K562 (cell line): Measurements from ENCODE around the gene GLYAT. TPM values are rescaled to one million over a fixed set of nuclear protein-coding genes. Genes with fewer than 3 reads are reported as not detected.

Source experiments
- ATAC-seq: fragments of 200-7000 bp; cut with Tn5 transposase; 3 replicates; pipeline ENCODE4 v1.9.1; 2020; ENCODE audit warnings: moderate library complexity
- BruUV-seq: library from RNA; stranded (reverse); fragments of 400-500 nt; replicated peaks from 2 replicates; lab custom pipeline; 2021; lab: Mats Ljungman, UMichigan
- CTCF ChIA-PET: fragments of 300-600 bp; formaldehyde crosslinking; extraction: SDS; loops from one replicate; lab custom pipeline; 2021; ENCODE audit warnings: low intra/inter-chr PET ratio; lab: Yijun Ruan, JAX
- POLR2A ChIA-PET: fragments of 300-600, 350-650 bp; sonication (Branson Sonifier 250); formaldehyde crosslinking; extraction: SDS; loops from one replicate; lab custom pipeline; 2021; ENCODE audit warnings: antibody characterized with exemption, inconsistent platforms; lab: Yijun Ruan, JAX
- DNase-seq, 4 experiments: peaks; one replicate each; pipeline versions ENCODE4 v3.0.0 to v3.0.0-alpha.2; 2011 to 2018; ENCODE audit warnings: low spot score in 3 of 4, mixed read lengths in 3 of 4; ENCODE audit errors: extremely low read depth in 1 of 4
- FAIRE-seq: peaks from 2 replicates; lab custom pipeline; 2011; peaks lifted over from hg19 to GRCh38; lab: Jason Lieb, UNC
- H2AFZ ChIP-seq: 2 replicates; pipeline ENCODE4 v1.6.0; 2011; ENCODE audit warnings: low read depth, low read length, control low read depth, inconsistent platforms
- H3K27ac ChIP-seq: fragments of 200-600 bp; 3 replicates; pipeline ENCODE4 v1.8.0; 2011; ENCODE audit warnings: low read depth, mild to moderate bottlenecking, control low read depth, inconsistent platforms, low read length, moderate library complexity, mixed read lengths; ENCODE audit errors: extremely low read depth
- H3K27me3 ChIP-seq, 2 experiments: fragments of 300-600 bp in 1 of 2; 2 replicates in 1 of 2; 3 replicates in 1 of 2; pipeline versions ENCODE4 v1.6.0 to v1.8.0; 2011; ENCODE audit warnings: inconsistent platforms in 2 of 2, low read length in 2 of 2, mild to moderate bottlenecking in 1 of 2, mixed read lengths in 1 of 2, moderate library complexity in 1 of 2; ENCODE audit not compliant: control insufficient read depth in 2 of 2, insufficient read depth in 2 of 2
- H3K36me3 ChIP-seq: fragments of 300-600 bp; 3 replicates; pipeline ENCODE4 v1.8.0; 2011; ENCODE audit warnings: mild to moderate bottlenecking, low read length, inconsistent platforms; ENCODE audit not compliant: control insufficient read depth, insufficient read depth
- H3K4me1 ChIP-seq, 2 experiments: fragments of 200-600 bp in 1 of 2; replicated peaks in 1 of 2; 2 replicates in 1 of 2; 3 replicates in 1 of 2; pipeline versions ENCODE4 v1.5.1 to v1.8.0; 2011; ENCODE audit warnings: inconsistent platforms in 2 of 2, low read length in 2 of 2, mild to moderate bottlenecking in 1 of 2, mixed read lengths in 1 of 2, moderate library complexity in 1 of 2; ENCODE audit not compliant: control insufficient read depth in 2 of 2, insufficient read depth in 2 of 2
- H3K4me2 ChIP-seq: 2 replicates; pipeline ENCODE4 v1.6.1; 2011; ENCODE audit warnings: low read length, control low read depth, inconsistent platforms, mixed read lengths; ENCODE audit not compliant: insufficient read depth
- H3K4me3 ChIP-seq: fragments of 200-600 bp; sonication (generic), shearing (Covaris generic); 2 replicates; pipeline ENCODE4 v1.5.1; 2016; ENCODE audit warnings: control low read depth, inconsistent platforms
- H3K79me2 ChIP-seq: fragments of 200-600 bp; 3 replicates; pipeline ENCODE4 v1.8.0; 2011; ENCODE audit warnings: low read length, inconsistent platforms; ENCODE audit not compliant: control insufficient read depth, insufficient read depth
- H3K9ac ChIP-seq, 2 experiments: 2 replicates each; pipeline versions ENCODE4 v1.6.0 to v1.6.1; 2011; ENCODE audit warnings: low read depth in 2 of 2, low read length in 2 of 2, control low read depth in 1 of 2, inconsistent platforms in 1 of 2, mild to moderate bottlenecking in 1 of 2, mixed read lengths in 1 of 2; ENCODE audit not compliant: insufficient read depth in 1 of 2
- H3K9me1 ChIP-seq: one replicate; pipeline ENCODE4 v1.6.0; 2011; ENCODE audit warnings: inconsistent platforms, mild to moderate bottlenecking, low read length, moderate library complexity; ENCODE audit not compliant: control insufficient read depth, insufficient read depth
- H3K9me3 ChIP-seq: replicated peaks from 2 replicates; pipeline ENCODE4 v1.5.1; 2011; ENCODE audit warnings: low read depth, low read length, inconsistent platforms; ENCODE audit not compliant: control insufficient read depth, insufficient read depth
- H4K20me1 ChIP-seq: replicated peaks from 2 replicates; pipeline ENCODE4 v1.6.1; 2011; ENCODE audit warnings: low read length, inconsistent platforms, mixed read lengths; ENCODE audit not compliant: control insufficient read depth, insufficient read depth
- ATF2 ChIP-seq: sonication (generic); formaldehyde crosslinking; IDR thresholded peaks from 2 replicates; pipeline ENCODE4 v1.8.1; 2022; ENCODE audit warnings: missing genetic modification reagents
- CBX8 ChIP-seq: fragments of 200-600 bp; sonication (generic); IDR thresholded peaks from 2 replicates; pipeline ENCODE4 v1.6.1; 2012; ENCODE audit warnings: borderline replicate concordance, mixed run types, low read depth, mild to moderate bottlenecking, moderate library complexity, mixed read lengths, low read length, control low read depth, inconsistent platforms; ENCODE audit not compliant: poor library complexity, severe bottlenecking; ENCODE audit errors: extremely low read depth
- DDX20 ChIP-seq: fragments of 450-650 bp; IDR thresholded peaks from 2 replicates; pipeline ENCODE4 v1.6.1; 2016; ENCODE audit warnings: missing genetic modification characterization, low read depth, mild to moderate bottlenecking, missing compliant biosample characterization, moderate library complexity
- E2F3 ChIP-seq: fragments of 250-450 bp; sonication (Bioruptor Pico); IDR thresholded peaks from 2 replicates; pipeline ENCODE4 v1.4.0; 2020; ENCODE audit warnings: mild to moderate bottlenecking
- ETV6 ChIP-seq, 3 experiments: fragments of 150-350 bp in 1 of 3; sonication (generic) in 1 of 3; formaldehyde crosslinking in 1 of 3; IDR thresholded peaks; 2 replicates each; pipeline versions ENCODE4 v1.6.1 to v1.8.0; 2014 to 2022; ENCODE audit warnings: borderline replicate concordance in 2 of 3, low read depth in 2 of 3, antibody characterized with exemption in 1 of 3, low read length in 1 of 3, mild to moderate bottlenecking in 1 of 3, missing genetic modification reagents in 1 of 3
- GMEB1 ChIP-seq: fragments of 250-450 bp; sonication (Bioruptor Pico); IDR thresholded peaks from 2 replicates; pipeline ENCODE4 v1.4.0; 2020; ENCODE audit warnings: mild to moderate bottlenecking
- HDAC6 ChIP-seq: IDR thresholded peaks from 2 replicates; pipeline ENCODE4 v1.6.1; 2012; ENCODE audit warnings: low read depth, mild to moderate bottlenecking, control low read depth, inconsistent platforms, low read length, moderate library complexity
- MAFF ChIP-seq: IDR thresholded peaks from 2 replicates; pipeline ENCODE4 v1.6.1; 2012; ENCODE audit warnings: low read length, improper control_type of control experiment
- MBD2 ChIP-seq: sonication (generic); IDR thresholded peaks from 2 replicates; pipeline ENCODE4 v1.6.1; 2016; ENCODE audit warnings: low read depth, borderline replicate concordance
- NR2C2 ChIP-seq, 2 experiments: fragments of 200-800 bp in 1 of 2; sonication (Bioruptor generic) in 1 of 2; sonication (generic) in 1 of 2; formaldehyde crosslinking in 1 of 2; IDR thresholded peaks; 2 replicates each; pipeline versions ENCODE4 v1.6.1 to v1.8.0; 2016 to 2022; ENCODE audit warnings: mild to moderate bottlenecking in 1 of 2, missing compliant biosample characterization in 1 of 2, missing genetic modification characterization in 1 of 2, missing genetic modification reagents in 1 of 2
- POLR2B ChIP-seq: fragments of 450-650 bp; IDR thresholded peaks from 2 replicates; pipeline ENCODE4 v1.6.1; 2018; ENCODE audit warnings: low read depth; ENCODE audit not compliant: partially characterized antibody
- ZNF57 ChIP-seq: fragments of 450-650 bp; formaldehyde crosslinking; IDR thresholded peaks from 2 replicates; pipeline ENCODE4 v1.4.0; 2020; ENCODE audit warnings: mild to moderate bottlenecking, moderate library complexity
- WGBS: fragments of 100-300 bp; shearing (Covaris generic); methylation state at CpG from one replicate; pipeline ENCODE4 v1.1.6; 2016; ENCODE audit warnings: low coverage, mixed read lengths; ENCODE audit not compliant: insufficient coverage; ENCODE audit errors: missing lambda C conversion rate; 5-methylcytosine and 5-hydroxymethylcytosine counted together
- in situ Hi-C: fragments of 300-500 bp; cut with MboI; formaldehyde crosslinking; loops from 4 replicates; pipeline ENCODE4 v1.15.0; 2018; ENCODE audit warnings: inconsistent platforms, mixed read lengths
- intact Hi-C: fragments of 100-400 bp; cut with micrococcal nuclease; formaldehyde crosslinking; loops from 2 replicates; pipeline ENCODE4 v1.14.2; 2022
- polyA plus RNA-seq, 8 experiments: library from polyadenylated mRNA; depleted of rRNA in 4 of 8; stranded (reverse) in 5 of 8; unstranded in 3 of 8; fragments of >200 nt; fragmentation: Nextera tagmentation in 2 of 8; fragmentation: Illumina TruSeq in 1 of 8; extraction: Ambion mirVana in 2 of 8; extraction: Trizol in 1 of 8; gene quantifications; 2 replicates each; pipeline versions ENCODE4 v1.2.1 to v1.2.3, GENCODE V29; 2011 to 2014; ENCODE audit warnings: inconsistent platforms in 1 of 8, missing spikeins in 1 of 8
- total RNA-seq, 7 experiments: library from RNA; depleted of rRNA in 6 of 7; stranded (reverse); fragments of >200 nt in 6 of 7; fragmentation: Illumina TruSeq in 2 of 7; extraction: Trizol in 2 of 7; gene quantifications; 2 replicates each; pipeline versions ENCODE4 v1.2.1 to v1.2.3, GENCODE V29; 2011 to 2021; ENCODE audit warnings: low replicate concordance in 1 of 7

The GLYAT gene
- total and polyA plus RNA-seq, 9 of the 15 experiments (the other 6 are each of a cell fraction or from before 2014, with no cell fraction given), result not detected

- TF ChIP-seq ETV6 (IDR thresholded peaks at IDR 0.05; ENCODE audit: borderline replicate concordance in 1 of 2, low read depth in 2 of 2, low read length in 1 of 2) (no peak), ETV6 (CRISPR knock-in tag; IDR thresholded peaks at IDR 0.05; ENCODE audit: borderline replicate concordance) (no peak), CBX8 (no peak), MBD2 (peak; percentile 76; the same call in 1 of the 2 replicates), ZNF57 (CRISPR knock-in tag) (0 out of 2 replicates have a peak, but pooled peaks have one; percentile 72)
Measured at GRCh38 chr11:58770627-58771457, 39.1 kb upstream of the GLYAT start (continued).

- WGBS, result 0% methylated on average over 2 of the region's 2 CpGs
- peak; percentile 88 for FAIRE-seq
- intact Hi-C loops (loop anchor here (2.0 to 10.0 kb wide), 4 partner anchors 43 to 777 kb away; partner anchors contain the start of genes FAM111A, LPXN and ZFP91), in situ Hi-C loops (no loop called here)
- Histone ChIP-seq H3K36me3 (no peaks in the 10 kb centered on the region), H3K9me3 (no peaks in the 10 kb centered on the region), H2AFZ (peak overlapping the region; percentile 78), H3K4me3 (peak overlapping the region; percentile 16; the same call in 1 of the 2 replicates), H3K4me1 (peaks cover 11 to 71% of the 10 kb centered on the region in 2 experiments; a peak in 4 of 5 replicates), H4K20me1 (no peaks in the 10 kb centered on the region), H3K27me3 (no peaks in the 10 kb centered on the region), H3K79me2 (peaks cover 13% of the 10 kb centered on the region), H3K4me2 (peak overlapping the region; percentile 88), H3K27ac (peak overlapping the region; percentile 81), H3K9ac (peak overlapping the region; percentile 59 to 65), H3K9me1 (no peaks in the 10 kb centered on the region)
- ChIA-PET POLR2A (interaction anchor here (0.7 to 1.4 kb wide), 2 partner anchors 13 to 54 kb away, joined by 3 to 4 read pairs; no protein-coding TSS in a partner anchor), CTCF (no interaction called here)
- ATAC-seq, result peak; percentile 23
- peak in 2 of 4 experiments; percentile 38 to 86 for DNase-seq
- no TSS peak for BruUV-seq
- TF ChIP-seq MAFF (no peak; the same call in 1 of the 2 replicates), POLR2B (no peak), GMEB1 (CRISPR knock-in tag) (no peak), DDX20 (tag) (0 out of 2 replicates have a peak, but pooled peaks have one; percentile 14), E2F3 (CRISPR knock-in tag) (no peak), NR2C2 (CRISPR knock-in tag; IDR thresholded peaks at IDR 0.05) (no peak), NR2C2 (tag; IDR thresholded peaks at IDR 0.05) (peak; percentile 78), ATF2 (no peak), HDAC6 (no peak)
Measured at GRCh38 chr11:58770166-58770565, 38.4 kb upstream of the GLYAT start.
